HepG2 (cell line): ENCODE measurements around the gene DAAM1. TPM values are rescaled to one million over a fixed set of nuclear protein-coding genes. Genes with fewer than 3 reads are reported as not detected.
A peak's percentile ranks its signal among the peaks of the same experiment; 100 is the strongest.

Experiments
- AGO2 ChIP-seq: fragments of 200-400 bp; formaldehyde crosslinking; optimal IDR thresholded peaks from 2 replicates; pipeline ENCODE3; 2017; ENCODE audit warnings: mild to moderate bottlenecking, low read depth, low read length, moderate library complexity
- ATF1 ChIP-seq: IDR thresholded peaks from 2 replicates; pipeline ENCODE4 v1.6.1; 2016; ENCODE audit warnings: mild to moderate bottlenecking, control low read depth
- BRD4 ChIP-seq: sonication (generic); formaldehyde crosslinking; IDR thresholded peaks from 2 replicates; pipeline ENCODE4 v1.4.0; 2020; ENCODE audit warnings: missing genetic modification reagents
- CSRNP1 ChIP-seq: sonication (generic); formaldehyde crosslinking; IDR thresholded peaks from 2 replicates; pipeline ENCODE4 v1.8.1; 2023; ENCODE audit warnings: mild to moderate bottlenecking, missing genetic modification reagents
- EHMT2 ChIP-seq: fragments of 200-600 bp; sonication (generic); IDR thresholded peaks from 2 replicates; pipeline ENCODE4 v1.7.0; 2017; ENCODE audit warnings: antibody characterized with exemption, low read depth, low read length, borderline replicate concordance
- KDM3A ChIP-seq: IDR thresholded peaks from 2 replicates; pipeline ENCODE4 v1.6.1; 2018; ENCODE audit warnings: low read depth, missing compliant biosample characterization
- KMT2B ChIP-seq: IDR thresholded peaks from 2 replicates; pipeline ENCODE4 v1.6.1; 2016; ENCODE audit warnings: missing genetic modification reagents, missing compliant biosample characterization
- REST ChIP-seq, 2 experiments: IDR thresholded peaks; 2 replicates each; pipeline ENCODE4 v1.6.1; 2011 to 2012; ENCODE audit warnings: low read length in 2 of 2, borderline replicate concordance in 1 of 2, low read depth in 1 of 2, mild to moderate bottlenecking in 1 of 2, moderate library complexity in 1 of 2
- STAG1 ChIP-seq: sonication (generic); formaldehyde crosslinking; IDR thresholded peaks from 2 replicates; pipeline ENCODE4 v1.4.0; 2020; ENCODE audit warnings: missing genetic modification reagents
- TMF1 ChIP-seq: sonication (generic); formaldehyde crosslinking; IDR thresholded peaks from 2 replicates; pipeline ENCODE4 v1.8.1; 2022; ENCODE audit warnings: low read depth, missing genetic modification reagents
- TRIM22 ChIP-seq: fragments of 450-650 bp; IDR thresholded peaks from 2 replicates; pipeline ENCODE4 v1.6.1; 2017
- ZBTB42 ChIP-seq: sonication (generic); formaldehyde crosslinking; IDR thresholded peaks from 2 replicates; pipeline ENCODE4 v1.5.0; 2020; ENCODE audit warnings: mild to moderate bottlenecking, missing genetic modification reagents
- ZC3H4 ChIP-seq: sonication (generic); formaldehyde crosslinking; IDR thresholded peaks from 2 replicates; pipeline ENCODE4 v1.4.0; 2020; ENCODE audit warnings: missing genetic modification reagents, borderline replicate concordance
- ZKSCAN8 ChIP-seq: IDR thresholded peaks from 2 replicates; pipeline ENCODE4 v1.6.1; 2016; ENCODE audit warnings: borderline replicate concordance, missing genetic modification reagents, missing compliant biosample characterization
- ZNF24 ChIP-seq: fragments of 450-650 bp; IDR thresholded peaks from 2 replicates; pipeline ENCODE4 v1.6.1; 2017; ENCODE audit warnings: antibody characterized with exemption, mild to moderate bottlenecking
- ZNF710 ChIP-seq: sonication (generic); formaldehyde crosslinking; IDR thresholded peaks from 2 replicates; pipeline ENCODE4 v1.5.0; 2020; ENCODE audit warnings: mild to moderate bottlenecking, missing genetic modification reagents, borderline replicate concordance
- ZNF850 ChIP-seq: sonication (generic); formaldehyde crosslinking; conservative IDR thresholded peaks from 2 replicates; pipeline ENCODE4 v1.9.0; 2021; ENCODE audit warnings: mild to moderate bottlenecking, missing genetic modification reagents
- polyA plus RNA-seq, 8 experiments: library from polyadenylated mRNA; depleted of rRNA in 3 of 8; stranded (reverse) in 7 of 8; unstranded in 1 of 8; fragments of >200 nt; fragmentation: Illumina TruSeq in 4 of 8; extraction: Trizol in 4 of 8; gene quantifications; 2 replicates each; pipeline versions ENCODE4 v1.2.1 to v1.2.3, GENCODE V29; 2011 to 2016; ENCODE audit warnings: low read depth in 4 of 8, missing spikeins in 1 of 8, mixed read lengths in 1 of 8; ENCODE audit not compliant: insufficient read depth in 1 of 8
- total RNA-seq, 5 experiments: library from RNA; depleted of rRNA; stranded (reverse); fragments of >200 nt; fragmentation: Illumina TruSeq; extraction: Trizol; gene quantifications; 2 replicates each; pipeline ENCODE4 v1.2.3, GENCODE V29; 2016; ENCODE audit warnings: low read depth in 1 of 5
- TF ChIP-seq, protein P1 (sequence below): sonication (generic); formaldehyde crosslinking; IDR thresholded peaks from 2 replicates; pipeline ENCODE4 v1.4.0; 2020; ENCODE audit warnings: missing genetic modification reagents, borderline replicate concordance

Gene DAAM1
- total and polyA plus RNA-seq, 2 of the 13 experiments (the other 11 are each of a cell fraction or from before 2014, with no cell fraction given): 10.9 to 24.5 TPM

DNA sequence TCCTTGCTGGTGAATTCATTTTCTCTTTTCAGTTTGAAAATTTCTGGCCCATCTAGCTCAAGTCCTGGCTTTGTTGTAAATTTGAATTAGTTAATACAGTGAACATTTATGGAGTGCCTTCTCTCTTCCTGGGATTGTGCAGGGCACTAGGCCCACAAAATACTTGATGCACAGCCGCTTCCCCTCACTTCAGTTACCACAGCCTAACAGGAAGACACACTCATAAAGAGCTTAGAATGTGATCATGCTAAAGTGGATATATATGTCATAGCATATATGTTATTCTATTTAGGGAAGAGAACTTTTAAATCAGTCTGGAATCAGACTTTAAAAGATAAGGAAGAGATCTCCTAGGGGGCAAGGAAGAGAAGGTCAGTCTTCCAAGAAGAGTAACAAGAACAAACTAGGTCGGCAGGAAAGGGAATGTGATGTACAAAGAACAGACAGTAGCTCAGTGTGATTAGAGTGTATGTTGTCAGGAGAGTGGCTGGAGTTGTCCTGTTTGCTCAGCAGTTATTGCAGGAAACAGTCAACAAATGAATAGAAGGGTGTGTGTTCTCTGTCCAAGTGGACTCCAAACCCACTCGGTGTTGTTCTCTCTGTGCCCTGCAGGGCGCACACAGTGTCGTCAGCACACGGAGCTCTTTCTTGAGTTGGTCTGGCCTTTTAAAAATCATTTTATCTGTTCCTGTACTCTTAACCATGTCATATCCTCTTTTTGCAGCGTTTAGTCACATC, 74.4 kb downstream of the DAAM1 start (continued):
- TF ChIP-seq ZKSCAN8 (CRISPR knock-in tag): 0 out of 2 replicates have a peak, but pooled peaks have one; percentile 16
- no peak for TF ChIP-seq AGO2
- no peak for TF ChIP-seq CSRNP1 (CRISPR knock-in tag)
- TF ChIP-seq ZNF850: no peak
- no peak; the same call in 1 of the 2 replicates for TF ChIP-seq EHMT2
- TF ChIP-seq ZNF710 (CRISPR knock-in tag): 0 out of 2 replicates have a peak, but pooled peaks have one; percentile 64
- TF ChIP-seq BRD4 (CRISPR knock-in tag): no peak
- no peak for TF ChIP-seq KMT2B (CRISPR knock-in tag)
- peak; percentile 58 for TF ChIP-seq STAG1 (CRISPR knock-in tag)
- TF ChIP-seq ZNF24: no peak
- TF ChIP-seq ZBTB42 (CRISPR knock-in tag): no peak
- TF ChIP-seq REST (IDR thresholded peaks at IDR 0.05; ENCODE audit: borderline replicate concordance in 1 of 2, low read depth in 1 of 2, low read length in 2 of 2): no peak
- TF ChIP-seq ZC3H4 (CRISPR knock-in tag): no peak
- TF ChIP-seq, protein P1, sequence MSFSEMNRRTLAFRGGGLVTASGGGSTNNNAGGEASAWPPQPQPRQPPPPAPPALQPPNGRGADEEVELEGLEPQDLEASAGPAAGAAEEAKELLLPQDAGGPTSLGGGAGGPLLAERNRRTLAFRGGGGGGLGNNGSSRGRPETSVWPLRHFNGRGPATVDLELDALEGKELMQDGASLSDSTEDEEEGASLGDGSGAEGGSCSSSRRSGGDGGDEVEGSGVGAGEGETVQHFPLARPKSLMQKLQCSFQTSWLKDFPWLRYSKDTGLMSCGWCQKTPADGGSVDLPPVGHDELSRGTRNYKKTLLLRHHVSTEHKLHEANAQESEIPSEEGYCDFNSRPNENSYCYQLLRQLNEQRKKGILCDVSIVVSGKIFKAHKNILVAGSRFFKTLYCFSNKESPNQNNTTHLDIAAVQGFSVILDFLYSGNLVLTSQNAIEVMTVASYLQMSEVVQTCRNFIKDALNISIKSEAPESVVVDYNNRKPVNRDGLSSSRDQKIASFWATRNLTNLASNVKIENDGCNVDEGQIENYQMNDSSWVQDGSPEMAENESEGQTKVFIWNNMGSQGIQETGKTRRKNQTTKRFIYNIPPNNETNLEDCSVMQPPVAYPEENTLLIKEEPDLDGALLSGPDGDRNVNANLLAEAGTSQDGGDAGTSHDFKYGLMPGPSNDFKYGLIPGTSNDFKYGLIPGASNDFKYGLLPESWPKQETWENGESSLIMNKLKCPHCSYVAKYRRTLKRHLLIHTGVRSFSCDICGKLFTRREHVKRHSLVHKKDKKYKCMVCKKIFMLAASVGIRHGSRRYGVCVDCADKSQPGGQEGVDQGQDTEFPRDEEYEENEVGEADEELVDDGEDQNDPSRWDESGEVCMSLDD (CRISPR knock-in tag): no peak
- TF ChIP-seq TMF1 (CRISPR knock-in tag): no peak
- TF ChIP-seq ATF1: 0 out of 2 replicates have a peak, but pooled peaks have one; percentile 57
- no peak for TF ChIP-seq TRIM22
- no peak for TF ChIP-seq KDM3A (CRISPR knock-in tag)
